Skeletal muscle cell (primary cell): ENCODE data around the gene NOP53.
"Not testable (repeated sequence)": the region's sequence is repeated elsewhere in the genome, so short reads cannot be mapped to it uniquely, and the experiment has no call there.

Source experiments
- DNase-seq: peaks from one replicate; pipeline ENCODE4 v3.0.0-alpha.2; 2010; ENCODE audit warnings: low read depth
- H3K4me3 ChIP-seq: 2 replicates; pipeline ENCODE4 v1.5.1; 2011; ENCODE audit warnings: low read depth, mild to moderate bottlenecking, control low read depth, low read length, moderate library complexity

NOP53 gene

DNA sequence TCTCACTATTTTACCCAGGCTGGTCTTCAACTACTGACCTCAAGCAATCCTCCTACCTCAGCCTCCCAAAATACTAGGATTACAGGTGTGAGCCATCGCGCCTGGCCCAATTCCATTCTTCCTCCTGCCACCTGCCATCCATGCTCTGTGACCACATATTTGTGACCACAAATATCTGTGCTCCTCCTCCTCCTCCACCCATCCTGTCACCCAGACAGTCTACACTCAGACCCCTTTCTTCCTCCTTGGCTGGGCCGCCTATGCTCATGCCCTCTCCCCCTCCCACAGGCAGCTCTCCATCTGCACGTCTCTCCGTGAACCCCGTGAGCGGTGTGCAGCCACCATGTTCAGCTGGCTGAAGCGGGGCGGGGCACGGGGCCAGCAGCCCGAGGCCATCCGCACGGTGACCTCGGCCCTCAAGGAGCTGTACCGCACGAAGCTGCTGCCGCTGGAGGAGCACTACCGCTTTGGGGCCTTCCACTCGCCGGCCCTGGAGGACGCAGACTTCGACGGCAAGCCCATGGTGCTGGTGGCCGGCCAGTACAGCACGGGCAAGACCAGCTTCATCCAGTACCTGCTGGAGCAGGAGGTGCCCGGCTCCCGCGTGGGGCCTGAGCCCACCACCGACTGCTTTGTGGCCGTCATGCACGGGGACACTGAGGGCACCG lies 28.9 kb upstream of the NOP53 start:
- no peak for DNase-seq
- no peak overlapping the region for H3K4me3 ChIP-seq

- not testable (repeated sequence) for DNase-seq
- H3K4me3 ChIP-seq, result peak overlapping the region; percentile 29
Observed at GRCh38 chr19:47718415-47719046, 26.8 kb upstream of the NOP53 start.

DNA sequence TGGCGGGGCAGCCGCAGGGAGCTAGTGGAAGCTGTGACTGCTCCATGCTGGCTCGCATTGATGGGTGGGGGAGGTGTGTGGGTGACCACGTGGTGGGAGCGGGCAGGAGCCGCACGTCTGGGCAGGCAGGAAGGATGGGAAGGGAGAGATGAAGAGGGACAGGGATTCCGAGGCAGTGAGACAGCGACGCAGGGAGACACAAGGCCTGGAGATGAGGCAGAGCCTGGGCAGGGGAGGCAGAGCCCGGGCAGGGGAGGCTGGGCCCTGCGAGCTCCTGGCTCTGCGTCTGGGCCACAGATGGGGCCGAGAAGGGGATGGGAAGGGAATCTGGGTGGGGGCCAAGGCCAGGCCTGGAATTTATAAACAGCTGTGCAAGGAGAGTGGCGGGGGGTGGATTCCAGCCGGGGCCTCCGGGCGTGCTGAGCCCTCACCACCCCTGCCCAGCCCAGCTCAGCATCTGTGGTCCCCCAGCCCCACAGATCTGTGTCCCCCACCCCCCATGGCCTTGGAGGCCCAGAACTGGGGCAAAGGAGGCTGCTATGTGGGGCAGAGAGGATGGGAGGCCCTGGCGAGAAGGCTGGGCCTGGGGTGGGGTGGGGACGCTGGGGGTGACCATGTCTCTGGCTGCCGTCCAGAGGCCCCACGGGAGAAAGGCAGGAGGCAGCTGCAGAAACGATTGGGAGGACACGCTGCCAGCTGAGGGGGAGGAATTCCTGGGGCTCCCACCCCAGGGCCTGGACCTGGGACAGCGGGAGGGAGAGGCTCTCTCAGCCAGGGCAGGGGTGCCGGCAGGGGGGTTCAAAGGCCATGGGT lies 26.1 kb upstream of the NOP53 start:
- peak overlapping the region; percentile 29 for H3K4me3 ChIP-seq
- DNase-seq, result peak; percentile 99

DNA sequence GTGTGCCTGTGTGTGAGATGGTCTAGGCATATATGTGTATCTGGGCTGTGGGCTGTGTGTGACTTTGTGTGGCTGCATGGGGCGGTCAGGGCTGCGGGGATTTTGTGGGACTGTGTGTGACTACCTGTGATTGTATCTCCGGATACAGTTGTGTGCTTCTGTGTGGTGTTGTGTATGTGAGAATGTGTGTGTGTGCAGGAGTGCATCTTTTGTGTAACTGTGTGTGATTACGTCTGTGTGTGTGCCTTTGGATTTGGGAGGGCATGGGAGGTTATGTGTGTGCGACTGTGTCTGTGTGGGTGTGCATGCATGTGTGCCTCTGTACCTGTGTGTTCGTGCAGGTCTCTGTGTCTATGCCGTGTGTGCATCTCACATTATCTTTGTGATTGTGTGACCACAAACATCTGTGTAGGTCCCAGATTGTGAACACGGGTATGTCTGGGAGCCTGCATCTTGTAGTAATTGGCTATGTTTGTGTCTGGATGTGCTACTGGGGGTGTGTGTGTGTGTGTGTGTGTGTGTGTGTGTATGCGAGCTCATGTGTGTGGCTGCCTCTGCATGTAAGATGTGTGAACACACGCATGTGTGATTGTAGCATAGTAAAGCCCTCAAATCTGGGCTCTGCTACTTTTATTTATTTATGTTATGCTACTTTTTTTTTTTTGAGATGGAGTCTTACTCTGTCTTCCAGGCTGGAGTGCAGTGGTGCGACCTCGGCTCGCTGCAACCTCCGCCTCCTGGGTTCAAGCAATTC lies 24.5 kb upstream of the NOP53 start:
- no peak overlapping the region for H3K4me3 ChIP-seq
- no peak for DNase-seq

GRCh38 chr19:47723581-47723940 lies 21.8 kb upstream of the NOP53 start:
- H3K4me3 ChIP-seq, result no peak overlapping the region
- peak; percentile 69 for DNase-seq

- H3K4me3 ChIP-seq, result no peak overlapping the region
- no peak for DNase-seq
Observed at GRCh38 chr19:47725759-47726401, 19.5 kb upstream of the NOP53 start.

GRCh38 chr19:47726467-47726866 lies 18.9 kb upstream of the NOP53 start:
- DNase-seq, result no peak
- no peak overlapping the region for H3K4me3 ChIP-seq

- not testable (repeated sequence) for H3K4me3 ChIP-seq, DNase-seq
Observed at GRCh38 chr19:47728295-47728694, 17.1 kb upstream of the NOP53 start.

GRCh38 chr19:47729468-47729798 lies 15.9 kb upstream of the NOP53 start:
- peak overlapping the region; percentile 5 for H3K4me3 ChIP-seq
- DNase-seq, result peak; percentile 57

DNA sequence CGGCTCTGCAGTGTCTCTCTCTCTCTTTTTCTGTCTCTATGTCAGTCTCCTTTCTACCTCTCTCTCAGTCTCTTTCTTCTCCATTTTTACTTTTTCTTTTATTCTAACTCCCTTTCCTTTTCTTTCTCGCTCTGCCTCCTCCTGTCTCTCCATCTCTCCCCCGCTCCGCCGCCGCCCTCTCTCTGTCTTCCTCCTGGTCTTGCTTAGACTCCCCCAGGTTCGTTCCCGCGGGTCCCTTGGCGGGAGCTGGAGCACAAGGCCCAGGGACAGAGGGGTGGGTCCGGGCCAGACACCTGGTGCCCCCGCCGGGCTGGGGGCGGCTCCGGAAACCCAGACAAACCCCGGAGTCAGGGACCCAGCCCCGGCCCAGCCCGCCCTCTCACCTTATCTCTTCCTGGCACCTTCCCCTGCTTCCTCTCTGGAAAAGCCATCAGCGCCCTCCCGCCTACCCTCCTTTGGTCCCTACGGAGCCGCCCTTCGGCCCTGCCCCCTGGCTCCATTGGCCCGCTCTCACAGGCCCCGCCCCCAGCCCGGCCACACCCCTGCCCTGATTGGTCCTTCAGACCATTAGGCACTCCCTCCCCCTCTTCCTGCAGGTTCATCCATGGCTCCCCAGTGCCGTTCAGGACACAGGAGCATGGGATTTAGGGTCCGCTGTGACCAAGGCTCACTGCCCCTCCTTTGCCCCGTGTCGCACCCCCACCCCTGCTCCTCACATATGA lies 15.4 kb upstream of the NOP53 start:
- no peak for DNase-seq

DNA sequence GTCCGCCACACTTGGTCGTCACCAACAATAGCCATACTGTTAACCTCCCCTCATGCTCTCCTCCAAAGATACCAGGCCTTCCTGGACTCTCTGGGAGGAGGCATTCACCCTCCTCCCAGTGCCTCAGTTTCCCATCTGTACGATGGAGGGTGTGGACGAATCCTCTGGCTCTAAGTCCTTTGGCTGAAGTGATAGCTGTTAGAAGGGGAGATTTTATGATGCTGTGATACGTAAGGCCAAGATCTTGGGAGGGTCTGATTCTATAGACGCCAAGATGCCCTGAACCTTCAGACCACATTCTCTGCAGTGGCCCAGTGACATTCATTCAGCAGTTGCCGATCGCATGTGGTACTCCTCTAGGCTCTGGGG lies 14.8 kb upstream of the NOP53 start:
- no peak overlapping the region for H3K4me3 ChIP-seq
- no peak for DNase-seq

More for the DNA sequence above, 15.4 kb upstream of the NOP53 start:
- H3K4me3 ChIP-seq, result no peak overlapping the region

GRCh38 chr19:47730910-47731309 lies 14.4 kb upstream of the NOP53 start:
- no peak for DNase-seq
- H3K4me3 ChIP-seq, result no peak overlapping the region

DNA sequence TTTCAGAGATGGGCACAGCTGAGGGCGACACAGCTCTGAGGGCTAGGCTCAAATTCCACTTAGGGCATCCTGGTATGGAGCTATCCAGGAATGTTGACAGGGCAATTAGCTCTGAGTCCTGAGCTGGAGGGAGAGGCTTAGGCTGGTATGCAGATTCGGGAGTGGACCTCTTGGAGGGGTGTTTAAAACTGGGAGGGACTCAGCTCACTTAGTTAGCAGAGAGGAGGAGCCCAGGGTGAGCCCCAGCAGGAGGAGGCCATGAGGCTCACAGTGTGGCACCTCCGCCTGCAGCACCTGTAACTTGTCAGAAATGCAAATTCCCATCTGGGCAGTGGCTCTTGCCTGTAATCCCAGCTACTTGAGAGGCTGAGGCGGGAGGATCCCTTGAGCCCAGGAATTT lies 10.2 kb upstream of the NOP53 start:
- DNase-seq, result no peak
- no peak overlapping the region for H3K4me3 ChIP-seq

GRCh38 chr19:47740866-47741519 lies 4.4 kb upstream of the NOP53 start:
- no peak for DNase-seq
- no peak overlapping the region for H3K4me3 ChIP-seq

DNA sequence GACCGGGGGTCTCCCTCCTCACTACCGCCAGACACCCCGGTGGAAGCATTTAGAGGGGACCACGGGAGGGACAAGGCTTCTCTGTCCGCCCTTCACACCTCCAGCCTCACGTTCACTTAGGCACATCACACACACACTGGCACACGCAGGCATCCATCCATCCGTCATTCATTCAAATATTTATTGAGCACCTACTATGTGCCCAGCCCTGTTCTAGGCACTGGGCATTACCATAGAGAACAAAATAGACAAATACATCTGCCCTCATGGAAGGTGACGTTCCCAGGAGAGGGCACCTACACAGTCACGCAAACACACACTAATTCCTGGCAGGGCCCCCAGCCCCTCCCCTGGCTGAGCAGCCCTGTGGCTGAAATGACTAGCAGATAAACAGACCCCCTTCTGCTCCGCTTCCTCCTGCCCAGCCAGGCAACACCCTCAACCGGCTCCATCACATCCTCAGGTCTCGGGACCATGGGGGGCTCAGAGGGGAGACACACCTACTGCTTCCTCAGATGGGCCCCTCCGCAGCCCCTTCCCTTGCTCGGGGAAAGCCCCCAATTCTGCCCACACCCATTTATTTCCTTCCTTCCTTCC lies 3.7 kb upstream of the NOP53 start:
- H3K4me3 ChIP-seq, result no peak overlapping the region
- no peak for DNase-seq

DNA sequence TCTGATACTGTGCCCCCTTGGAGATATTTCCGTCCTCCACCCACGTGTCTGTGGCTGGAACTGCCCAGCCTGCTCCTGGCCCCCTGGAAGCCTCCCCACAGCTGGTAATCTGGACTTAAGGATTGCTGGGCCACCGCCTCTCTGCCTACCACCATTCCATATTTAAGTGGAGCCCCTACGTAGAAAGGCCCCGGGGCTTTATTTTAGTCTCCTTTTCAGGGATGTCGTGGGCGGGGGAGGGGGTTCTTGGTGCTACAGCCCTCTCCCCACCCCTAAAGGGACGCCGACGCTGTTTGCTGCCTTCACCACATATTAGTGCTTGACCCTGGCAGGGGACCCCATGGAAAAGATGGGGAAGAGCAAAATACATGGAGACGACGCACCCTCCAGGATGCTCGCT lies 2.7 kb upstream of the NOP53 start:
- no peak for DNase-seq
- peak overlapping the region; percentile 11 for H3K4me3 ChIP-seq

DNA sequence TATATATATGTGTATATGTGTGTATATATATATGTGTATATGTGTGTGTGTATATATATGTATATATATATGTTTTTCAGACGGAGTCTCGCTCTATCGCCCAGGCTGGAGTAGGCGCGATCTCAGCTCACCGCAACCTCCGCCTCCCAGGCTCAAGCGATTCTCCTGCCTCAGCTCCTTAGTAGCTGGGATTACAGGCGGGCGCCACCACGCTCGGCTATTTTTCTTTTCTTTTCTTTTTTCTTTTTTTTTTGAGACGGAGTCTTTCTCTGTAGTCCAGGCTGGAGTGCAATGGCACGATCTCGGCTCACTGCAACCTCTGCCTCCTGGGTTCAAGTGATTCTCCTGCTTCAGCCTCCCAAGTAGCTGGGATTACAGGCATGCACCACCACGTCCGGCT lies 783 bp downstream of the NOP53 start:
- peak overlapping the region; percentile 72 for H3K4me3 ChIP-seq
- not testable (repeated sequence) for DNase-seq

- no peak for DNase-seq
- H3K4me3 ChIP-seq, result no peak overlapping the region
Observed at GRCh38 chr19:47749326-47749725, 4.0 kb downstream of the NOP53 start.
